Keratinocyte (primary cell): Measurements from ENCODE around the gene C16orf95. TPM values are rescaled to one million over a fixed set of nuclear protein-coding genes. Genes with fewer than 3 reads are reported as not detected.

Experiments
- DNase-seq: peaks from one replicate; pipeline ENCODE4 v3.0.0-alpha.2; 2011; ENCODE audit warnings: low read depth, missing footprints, low spot score
- FAIRE-seq: peaks from 2 replicates; lab custom pipeline; 2011; peaks lifted over from hg19 to GRCh38; lab: Jason Lieb, UNC
- H2AFZ ChIP-seq: 2 replicates; pipeline ENCODE4 v1.6.0; 2012; ENCODE audit warnings: low read length, control low read depth, inconsistent platforms; ENCODE audit not compliant: control insufficient read depth
- H3K27ac ChIP-seq: 2 replicates; pipeline ENCODE4 v1.5.1; 2011; ENCODE audit warnings: low read length; ENCODE audit not compliant: control insufficient read depth, insufficient read depth
- H3K27me3 ChIP-seq: 3 replicates; pipeline ENCODE4 v1.6.0; 2011; ENCODE audit warnings: low read length; ENCODE audit not compliant: control insufficient read depth, insufficient read depth; ENCODE audit errors: extremely low read depth
- H3K36me3 ChIP-seq, 2 experiments: 2 replicates in 1 of 2; 3 replicates in 1 of 2; pipeline ENCODE4 v1.5.1; 2011; ENCODE audit warnings: low read length in 2 of 2, mild to moderate bottlenecking in 1 of 2; ENCODE audit not compliant: control insufficient read depth in 2 of 2, insufficient read depth in 2 of 2; ENCODE audit errors: extremely low read depth in 1 of 2
- H3K4me1 ChIP-seq: 3 replicates; pipeline ENCODE4 v1.5.1; 2011; ENCODE audit warnings: low read length; ENCODE audit not compliant: control insufficient read depth, insufficient read depth; ENCODE audit errors: extremely low read depth
- H3K4me2 ChIP-seq: 3 replicates; pipeline ENCODE4 v1.6.0; 2011; ENCODE audit warnings: low read depth, low read length; ENCODE audit not compliant: control insufficient read depth, insufficient read depth; ENCODE audit errors: extremely low read depth
- H3K4me3 ChIP-seq, 3 experiments: fragments of 200-600 bp in 1 of 3; sonication (generic) in 1 of 3; 2 replicates in 2 of 3; 3 replicates in 1 of 3; pipeline ENCODE4 v1.5.1; 2011 to 2016; ENCODE audit warnings: low read length in 3 of 3, mild to moderate bottlenecking in 3 of 3, control low read depth in 2 of 3, inconsistent platforms in 1 of 3, low read depth in 1 of 3, mixed read lengths in 1 of 3, mixed run types in 1 of 3, moderate library complexity in 1 of 3; ENCODE audit not compliant: control insufficient read depth in 2 of 3, insufficient read depth in 2 of 3; ENCODE audit errors: extremely low read depth in 1 of 3
- H3K79me2 ChIP-seq: 2 replicates; pipeline ENCODE4 v1.6.0; 2012; ENCODE audit warnings: low read length; ENCODE audit not compliant: control insufficient read depth, insufficient read depth
- H3K9ac ChIP-seq: 3 replicates; pipeline ENCODE4 v1.6.0; 2011; ENCODE audit warnings: low read length; ENCODE audit not compliant: control insufficient read depth, insufficient read depth; ENCODE audit errors: extremely low read depth
- H3K9me1 ChIP-seq: 3 replicates; pipeline ENCODE4 v1.6.0; 2011; ENCODE audit warnings: low read length; ENCODE audit not compliant: control insufficient read depth, insufficient read depth; ENCODE audit errors: extremely low read depth
- H3K9me3 ChIP-seq: 2 replicates; pipeline ENCODE4 v1.5.1; 2012; ENCODE audit warnings: low read depth, low read length; ENCODE audit not compliant: control insufficient read depth
- H4K20me1 ChIP-seq: 3 replicates; pipeline ENCODE4 v1.6.0; 2011; ENCODE audit warnings: low read length; ENCODE audit not compliant: control insufficient read depth, insufficient read depth; ENCODE audit errors: extremely low read depth
- CTCF ChIP-seq, 3 experiments: IDR thresholded peaks in 1 of 3; conservative IDR thresholded peaks in 1 of 3; optimal IDR thresholded peaks in 1 of 3; 2 replicates in 2 of 3; 3 replicates in 1 of 3; pipeline versions ENCODE3 to v1.5.1; 2011; ENCODE audit warnings: low read length in 3 of 3, mild to moderate bottlenecking in 3 of 3, moderate library complexity in 2 of 3, control low read depth in 1 of 3, inconsistent platforms in 1 of 3; ENCODE audit not compliant: insufficient read depth in 2 of 3; ENCODE audit errors: extremely low read depth in 1 of 3
- EZH2 ChIP-seq: IDR thresholded peaks from one replicate; pipeline ENCODE4 v1.6.1; 2012; ENCODE audit warnings: inconsistent platforms, mild to moderate bottlenecking, low read length, moderate library complexity
- dilution Hi-C: fragments of 300-500 bp; cut with MboI; formaldehyde crosslinking; loops from one replicate; pipeline ENCODE4 v1.7.0; 2020; ENCODE audit warnings: low sequenced_read_pairs; ENCODE audit not compliant: extremely low pct_ligation_motif_present
- polyA plus RNA-seq, 5 experiments: library from polyadenylated mRNA; depleted of rRNA in 3 of 5; stranded (reverse) in 3 of 5; stranded (forward) in 1 of 5; unstranded in 1 of 5; fragments of >200 nt; gene quantifications; 1 replicate in 1 of 5; 2 replicates in 3 of 5; 3 replicates in 1 of 5; pipeline versions ENCODE4 v1.2.1 to v1.2.3, GENCODE V29; 2011 to 2012; ENCODE audit warnings: missing spikeins in 2 of 5, low read depth in 1 of 5, low replicate concordance in 1 of 5

The C16orf95 gene
- polyA plus RNA-seq, 1 donor (not counting 4 experiments of a cell fraction or from before 2014, with no cell fraction given), result 1.5 TPM

GRCh38 chr16:87323727-87324410, 6.7 kb upstream of the C16orf95 start:
- Histone ChIP-seq H3K36me3 (peaks cover 9 to 17% of the 10 kb centered on the region in 2 experiments), H3K9ac (no peak overlapping the region), H4K20me1 (peaks cover 9% of the 10 kb centered on the region), H2AFZ (no peak overlapping the region), H3K4me2 (no peak overlapping the region), H3K79me2 (peaks cover under 1% of the 10 kb centered on the region), H3K9me1 (peaks cover 2% of the 10 kb centered on the region), H3K4me3 (no peak overlapping the region), H3K9me3 (no peaks in the 10 kb centered on the region), H3K4me1 (peaks cover 3% of the 10 kb centered on the region), H3K27ac (no peak overlapping the region), H3K27me3 (no peaks in the 10 kb centered on the region)
- TF ChIP-seq EZH2, result no peak
- TF ChIP-seq CTCF (optimal IDR thresholded peaks at IDR 0.05 in 1 of 3, IDR thresholded peaks at IDR 0.05 in 1 of 3, conservative IDR thresholded peaks at IDR 0.05 in 1 of 3; ENCODE audit: extremely low read depth in 1 of 3, insufficient read depth in 2 of 3, low read length in 3 of 3), result no peak
- dilution Hi-C loops, result no loop called here
- no peak for DNase-seq
- FAIRE-seq, result no peak

- Histone ChIP-seq H3K9me3 (no peaks in the 10 kb centered on the region), H3K9me1 (no peaks in the 10 kb centered on the region), H3K36me3 (peaks cover 6 to 13% of the 10 kb centered on the region in 2 experiments), H3K4me1 (peaks cover 11% of the 10 kb centered on the region), H3K27ac (no peak overlapping the region), H3K4me2 (no peak overlapping the region), H3K79me2 (peaks cover 9% of the 10 kb centered on the region), H3K27me3 (no peaks in the 10 kb centered on the region), H3K9ac (no peak overlapping the region), H3K4me3 (no peak overlapping the region), H2AFZ (no peak overlapping the region), H4K20me1 (peaks cover 9% of the 10 kb centered on the region)
- DNase-seq, result no peak
- TF ChIP-seq EZH2 (no peak), CTCF (optimal IDR thresholded peaks at IDR 0.05 in 1 of 3, IDR thresholded peaks at IDR 0.05 in 1 of 3, conservative IDR thresholded peaks at IDR 0.05 in 1 of 3; ENCODE audit: extremely low read depth in 1 of 3, insufficient read depth in 2 of 3, low read length in 3 of 3) (no peak)
- FAIRE-seq, result no peak
- dilution Hi-C loops, result no loop called here
Observed at GRCh38 chr16:87322833-87323726, 5.9 kb upstream of the C16orf95 start.
